IPS DF 6.9 (cell line): ENCODE results near the gene OPRL1.
A peak's percentile ranks its signal among the peaks of the same experiment; 100 is the strongest.

ENCODE experiments used
- DNase-seq: peaks from one replicate; pipeline ENCODE4 v3.0.0-alpha.2; 2013; ENCODE audit warnings: low read depth, low spot score
- H3K27ac ChIP-seq: one replicate; pipeline ENCODE4 v1.5.1; 2013; ENCODE audit warnings: low read length, control low read depth
- H3K27me3 ChIP-seq: 2 replicates; pipeline ENCODE4 v1.6.1; 2013; ENCODE audit warnings: mild to moderate bottlenecking, low read length; ENCODE audit not compliant: control insufficient read depth, insufficient read depth
- H3K36me3 ChIP-seq: 2 replicates; pipeline ENCODE4 v1.6.1; 2013; ENCODE audit warnings: low read length; ENCODE audit not compliant: control insufficient read depth, insufficient read depth
- H3K4me1 ChIP-seq: 2 replicates; pipeline ENCODE4 v1.6.1; 2013; ENCODE audit warnings: low read length; ENCODE audit not compliant: control insufficient read depth, insufficient read depth
- H3K4me3 ChIP-seq: 2 replicates; pipeline ENCODE4 v1.5.1; 2013; ENCODE audit warnings: mild to moderate bottlenecking, low read length
- H3K9me3 ChIP-seq: 2 replicates; pipeline ENCODE4 v1.6.1; 2013; ENCODE audit warnings: low read length, inconsistent platforms; ENCODE audit not compliant: control insufficient read depth, insufficient read depth
- WGBS: extraction: QIAGEN DNeasy Blood & Tissue Kit; methylation state at CpG from one replicate; pipeline ENCODE4 v1.1.7; 2013; ENCODE audit warnings: mixed read lengths, missing lambda C conversion rate; ENCODE audit not compliant: insufficient read length, insufficient coverage; 5-methylcytosine and 5-hydroxymethylcytosine counted together

The OPRL1 gene

GRCh38 chr20:64080013-64080812 lies at the start of gene OPRL1:
OPRL1 (plus strand) TSS chr20:64080082; CDS start chr20:64092721, 12,639 bp downstream.
- peak within 1 kb of the TSS; percentile 40; the same call in 1 of the 2 replicates for H3K4me3 ChIP-seq
- no peak for DNase-seq
- no CpG with 5 or more reads among the region's 62 CpGs for WGBS
- H3K36me3 ChIP-seq, result no peaks in the 10 kb centered on the region
- no peak within 1 kb of the TSS for H3K27ac ChIP-seq
- H3K27me3 ChIP-seq, result peaks cover 10% of the 10 kb centered on the region; the same call in 1 of the 2 replicates
- peaks cover 5% of the 10 kb centered on the region; the same call in 1 of the 2 replicates for H3K4me1 ChIP-seq
- no peaks in the 10 kb centered on the region for H3K9me3 ChIP-seq

GRCh38 chr20:64030371-64031134 lies 49.3 kb upstream of the OPRL1 start:
- Histone ChIP-seq H3K27ac (no peak overlapping the region), H3K4me1 (no peaks in the 10 kb centered on the region), H3K27me3 (no peaks in the 10 kb centered on the region), H3K9me3 (no peaks in the 10 kb centered on the region), H3K36me3 (peaks cover 34% of the 10 kb centered on the region), H3K4me3 (no peak overlapping the region)
- no CpG with 5 or more reads among the region's 20 CpGs for WGBS
- DNase-seq, result no peak

GRCh38 chr20:64031822-64032314 lies 48.0 kb upstream of the OPRL1 start:
- H3K4me1 ChIP-seq, result peaks cover 11% of the 10 kb centered on the region
- no peaks in the 10 kb centered on the region for H3K27me3 ChIP-seq
- no peak overlapping the region for H3K27ac ChIP-seq
- no peak for DNase-seq
- H3K9me3 ChIP-seq, result no peaks in the 10 kb centered on the region
- H3K4me3 ChIP-seq, result no peak overlapping the region
- no CpG with 5 or more reads among the region's 19 CpGs for WGBS
- H3K36me3 ChIP-seq, result peaks cover 29% of the 10 kb centered on the region

- Histone ChIP-seq H3K4me3 (no peak overlapping the region), H3K4me1 (peaks cover 13% of the 10 kb centered on the region), H3K9me3 (no peaks in the 10 kb centered on the region), H3K27me3 (no peaks in the 10 kb centered on the region), H3K36me3 (peaks cover 24% of the 10 kb centered on the region), H3K27ac (no peak overlapping the region)
- no CpG with 5 or more reads among the region's 31 CpGs for WGBS
- no peak for DNase-seq
Measured at GRCh38 chr20:64032706-64033624, 46.9 kb upstream of the OPRL1 start.

GRCh38 chr20:64033981-64034493 lies 45.8 kb upstream of the OPRL1 start:
- H3K4me3 ChIP-seq, result no peak overlapping the region
- no peaks in the 10 kb centered on the region; the same call in 1 of the 2 replicates for H3K27me3 ChIP-seq
- no peaks in the 10 kb centered on the region for H3K9me3 ChIP-seq
- no CpG with 5 or more reads among the region's 11 CpGs for WGBS
- H3K4me1 ChIP-seq, result peaks cover 13% of the 10 kb centered on the region
- no peak for DNase-seq
- peaks cover 24% of the 10 kb centered on the region for H3K36me3 ChIP-seq
- H3K27ac ChIP-seq, result no peak overlapping the region

- H3K36me3 ChIP-seq, result peaks cover 13% of the 10 kb centered on the region
- no peak for DNase-seq
- no peaks in the 10 kb centered on the region for H3K9me3 ChIP-seq
- no CpG with 5 or more reads among the region's 17 CpGs for WGBS
- no peak overlapping the region for H3K27ac ChIP-seq
- no peaks in the 10 kb centered on the region; the same call in 1 of the 2 replicates for H3K27me3 ChIP-seq
- peaks cover 16% of the 10 kb centered on the region for H3K4me1 ChIP-seq
- H3K4me3 ChIP-seq, result no peak overlapping the region
Measured at GRCh38 chr20:64035066-64035932, 44.6 kb upstream of the OPRL1 start.

GRCh38 chr20:64035933-64036345 lies 43.9 kb upstream of the OPRL1 start, which contains the start of gene C20orf204:
C20orf204 (plus strand) TSS chr20:64036182; CDS start chr20:64036324, 142 bp downstream.
- Histone ChIP-seq H3K4me1 (peaks cover 16% of the 10 kb centered on the region), H3K4me3 (no peak within 1 kb of the TSS), H3K36me3 (peaks cover 10% of the 10 kb centered on the region), H3K27ac (no peak within 1 kb of the TSS), H3K9me3 (no peaks in the 10 kb centered on the region), H3K27me3 (peaks cover 5% of the 10 kb centered on the region; the same call in 1 of the 2 replicates)
- no CpG with 5 or more reads among the region's 10 CpGs for WGBS
- no peak for DNase-seq

GRCh38 chr20:64036346-64037198 lies 43.3 kb upstream of the OPRL1 start:
- Histone ChIP-seq H3K27me3 (peaks cover 8% of the 10 kb centered on the region; the same call in 1 of the 2 replicates), H3K9me3 (no peaks in the 10 kb centered on the region), H3K4me3 (no peak overlapping the region), H3K27ac (no peak overlapping the region), H3K36me3 (peaks cover 10% of the 10 kb centered on the region), H3K4me1 (peaks cover 16% of the 10 kb centered on the region)
- DNase-seq, result no peak
- WGBS, result no CpG with 5 or more reads among the region's 17 CpGs
